Measurements from ENCODE around the gene PPP2R2D. TPM values are rescaled to one million over a fixed set of nuclear protein-coding genes. Genes with fewer than 3 reads are reported as not detected.
"Not testable (repeated sequence)": the region's sequence is repeated elsewhere in the genome, so short reads cannot be mapped to it uniquely, and the experiment has no call there.

Gene PPP2R2D
- total RNA-seq, 2 donors from 2014 or later, result 32.5 to 40.7 TPM

DNA sequence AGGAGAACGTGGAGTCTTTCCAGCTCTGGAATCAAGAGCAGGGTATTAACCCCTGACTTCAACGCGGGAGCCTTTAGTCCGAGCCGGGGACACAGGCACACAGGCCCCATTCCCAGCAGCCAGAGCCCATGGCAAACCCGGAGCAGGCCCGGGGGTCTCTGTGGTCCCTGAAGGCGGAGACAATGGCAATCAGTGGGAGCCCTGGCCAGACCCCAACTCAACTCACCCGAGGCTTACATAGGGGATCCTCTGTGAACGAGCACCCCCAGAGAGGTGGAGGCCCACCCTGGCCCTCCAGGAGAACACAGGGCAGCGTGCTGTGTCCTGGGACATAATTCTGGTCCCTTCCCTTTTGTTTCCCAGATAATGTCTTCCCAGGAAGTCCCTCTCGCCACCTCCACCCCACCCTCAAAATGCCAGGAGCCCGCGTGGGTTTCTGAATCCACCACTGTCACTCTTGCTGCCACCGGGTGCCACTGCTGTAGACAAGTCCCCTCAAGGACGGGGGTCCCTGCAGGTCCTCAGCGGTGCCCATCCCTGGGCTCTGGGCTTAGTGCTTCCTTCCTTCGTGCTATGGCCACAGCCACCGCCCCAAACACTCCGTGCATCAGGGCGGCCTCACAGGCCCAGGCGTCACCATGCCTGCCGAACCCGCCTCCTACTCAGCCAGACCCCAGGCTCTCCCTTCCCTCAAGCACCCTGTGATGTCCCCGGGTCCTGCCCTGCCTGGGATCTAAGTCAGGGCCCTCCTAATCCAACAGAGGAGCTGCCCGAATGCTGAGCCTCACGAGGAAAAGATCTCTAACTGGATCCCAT is 28.6 kb upstream of the PPP2R2D start:
- DNase-seq, result no peak
- no peak for ATAC-seq (replicated peaks in 1 of 2)
- no peaks in the 10 kb centered on the region for H3K4me1 Mint-ChIP-seq (ENCODE audit: low read depth)
- no peak overlapping the region for H3K4me3 Mint-ChIP-seq
- no peaks in the 10 kb centered on the region for H3K9me3 Mint-ChIP-seq
- no peak overlapping the region for H3K27ac Mint-ChIP-seq
- H3K36me3 Mint-ChIP-seq (ENCODE audit: insufficient read depth in 2 of 2), result no peaks in the 10 kb centered on the region
- peaks cover 19% of the 10 kb centered on the region for H3K27me3 Mint-ChIP-seq (ENCODE audit: low read depth)

- Mint-ChIP-seq H3K4me1 (ENCODE audit: low read depth) (no peaks in the 10 kb centered on the region), H3K4me3 (no peak overlapping the region), H3K36me3 (ENCODE audit: insufficient read depth in 2 of 2) (no peaks in the 10 kb centered on the region), H3K27ac (no peak overlapping the region), H3K9me3 (no peaks in the 10 kb centered on the region), H3K27me3 (ENCODE audit: low read depth) (peaks cover 26% of the 10 kb centered on the region)
- DNase-seq, result no peak
- no peak for ATAC-seq (replicated peaks in 1 of 2)
Observed at GRCh38 chr10:131872827-131873375, 27.9 kb upstream of the PPP2R2D start.

DNA sequence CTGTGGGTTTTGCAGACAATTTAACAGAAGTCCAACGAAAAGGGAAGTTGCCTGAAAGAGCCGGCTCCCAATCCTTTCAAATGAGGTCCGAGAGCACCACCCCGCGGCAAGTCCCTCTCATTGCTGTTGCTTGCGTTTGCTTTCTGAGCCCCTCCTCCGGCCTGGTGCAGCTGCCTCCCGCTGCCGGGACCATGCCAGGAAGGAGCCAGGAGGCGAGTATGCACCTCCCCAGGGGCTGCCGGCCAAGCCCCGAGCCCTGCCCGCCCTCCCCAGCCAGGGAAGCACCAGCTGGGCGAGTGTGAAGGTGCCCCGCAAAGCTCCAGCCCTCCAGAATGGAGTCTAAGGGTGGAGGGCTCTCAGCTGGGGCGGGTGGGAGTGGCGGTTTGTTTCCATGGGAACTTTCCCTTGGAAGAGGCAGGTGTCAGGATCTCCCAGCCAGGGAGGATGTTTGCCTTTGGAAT is 25.8 kb upstream of the PPP2R2D start:
- Mint-ChIP-seq H3K36me3 (ENCODE audit: insufficient read depth in 2 of 2) (no peaks in the 10 kb centered on the region), H3K4me1 (ENCODE audit: low read depth) (no peaks in the 10 kb centered on the region), H3K27ac (no peak overlapping the region), H3K9me3 (no peaks in the 10 kb centered on the region), H3K27me3 (ENCODE audit: low read depth) (peaks cover 46% of the 10 kb centered on the region), H3K4me3 (no peak overlapping the region)
- DNase-seq, result peak; percentile 67 to 68
- peak; percentile 54 to 59 for ATAC-seq (replicated peaks in 1 of 2)

DNA sequence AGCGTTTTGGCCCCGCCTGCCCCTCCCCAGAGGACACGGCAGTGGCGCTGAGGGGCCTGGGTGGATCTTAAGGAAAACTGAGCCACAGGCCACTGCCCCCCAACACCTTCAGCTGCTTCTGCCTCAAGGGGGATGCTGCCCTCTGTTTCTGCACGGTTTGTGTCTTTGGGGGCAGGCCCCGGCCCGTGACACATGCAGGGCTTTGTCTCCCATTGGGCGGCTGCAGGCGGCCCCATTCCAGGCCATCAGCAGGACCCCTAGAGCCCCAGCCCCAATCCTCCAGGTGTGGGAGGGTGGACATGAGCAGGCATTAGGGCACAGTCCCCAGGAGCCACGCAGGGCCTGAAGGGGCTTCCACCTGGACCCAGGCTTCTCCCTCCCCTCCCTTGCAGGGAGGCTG is 25.3 kb upstream of the PPP2R2D start:
- H3K4me3 Mint-ChIP-seq, result no peak overlapping the region
- no peaks in the 10 kb centered on the region for H3K4me1 Mint-ChIP-seq (ENCODE audit: low read depth)
- ATAC-seq (replicated peaks in 1 of 2) (no peak), DNase-seq (no peak)
- peaks cover 46% of the 10 kb centered on the region for H3K27me3 Mint-ChIP-seq (ENCODE audit: low read depth)
- H3K9me3 Mint-ChIP-seq, result no peaks in the 10 kb centered on the region
- no peaks in the 10 kb centered on the region for H3K36me3 Mint-ChIP-seq (ENCODE audit: insufficient read depth in 2 of 2)
- H3K27ac Mint-ChIP-seq, result no peak overlapping the region

GRCh38 chr10:131876017-131876416 is 24.8 kb upstream of the PPP2R2D start:
- H3K4me1 Mint-ChIP-seq (ENCODE audit: low read depth), result no peaks in the 10 kb centered on the region
- no peak overlapping the region for H3K27ac Mint-ChIP-seq
- no peaks in the 10 kb centered on the region for H3K36me3 Mint-ChIP-seq (ENCODE audit: insufficient read depth in 2 of 2)
- ATAC-seq (replicated peaks in 1 of 2) (no peak), DNase-seq (no peak)
- no peak overlapping the region for H3K4me3 Mint-ChIP-seq
- peaks cover 46% of the 10 kb centered on the region for H3K27me3 Mint-ChIP-seq (ENCODE audit: low read depth)
- H3K9me3 Mint-ChIP-seq, result no peaks in the 10 kb centered on the region

- H3K27ac Mint-ChIP-seq, result no peak overlapping the region
- no peak overlapping the region for H3K4me3 Mint-ChIP-seq
- ATAC-seq (replicated peaks in 1 of 2) (no peak), DNase-seq (no peak)
- no peaks in the 10 kb centered on the region for H3K9me3 Mint-ChIP-seq
- peaks cover 46% of the 10 kb centered on the region for H3K27me3 Mint-ChIP-seq (ENCODE audit: low read depth)
- no peaks in the 10 kb centered on the region for H3K4me1 Mint-ChIP-seq (ENCODE audit: low read depth)
- H3K36me3 Mint-ChIP-seq (ENCODE audit: insufficient read depth in 2 of 2), result no peaks in the 10 kb centered on the region
Observed at GRCh38 chr10:131876508-131876907, 24.3 kb upstream of the PPP2R2D start.

DNA sequence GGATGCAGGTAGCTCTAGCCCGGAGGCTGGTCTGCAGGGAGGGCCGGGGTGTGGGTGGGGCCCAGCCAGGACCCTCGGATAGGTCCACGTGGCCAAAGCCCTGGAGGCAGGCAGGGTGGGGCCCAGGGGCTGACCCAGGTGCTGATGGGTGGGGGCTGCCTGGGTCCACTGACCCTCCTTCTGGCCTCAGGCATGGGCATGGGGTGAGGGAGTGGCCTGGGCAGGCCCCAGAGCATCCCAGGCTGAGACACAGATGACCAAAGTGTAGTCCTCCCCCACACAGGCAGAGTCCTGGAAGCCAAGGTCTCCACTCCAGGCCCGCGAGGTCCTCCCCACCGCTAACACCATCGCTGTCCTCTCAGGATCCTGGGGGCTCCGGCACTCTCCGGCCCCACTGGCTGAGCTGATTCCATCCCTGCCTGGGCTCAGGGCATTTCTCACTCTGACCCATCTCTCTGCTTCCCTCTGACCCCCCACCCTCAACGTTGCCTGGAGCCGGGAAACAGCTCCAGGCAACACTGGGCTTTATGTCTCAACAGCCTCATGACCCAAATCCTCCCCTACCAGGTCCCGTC is 20.7 kb upstream of the PPP2R2D start:
- Mint-ChIP-seq H3K27ac (no peak overlapping the region), H3K4me1 (ENCODE audit: low read depth) (no peaks in the 10 kb centered on the region), H3K27me3 (ENCODE audit: low read depth) (peaks cover 36% of the 10 kb centered on the region), H3K9me3 (no peaks in the 10 kb centered on the region), H3K4me3 (no peak overlapping the region), H3K36me3 (ENCODE audit: insufficient read depth in 2 of 2) (no peaks in the 10 kb centered on the region)
- DNase-seq (no peak), ATAC-seq (replicated peaks in 1 of 2) (no peak)

GRCh38 chr10:131881104-131881880 is 19.5 kb upstream of the PPP2R2D start:
- H3K4me3 Mint-ChIP-seq, result no peak overlapping the region
- no peak overlapping the region for H3K27ac Mint-ChIP-seq

GRCh38 chr10:131882151-131882550 is 18.7 kb upstream of the PPP2R2D start:
- ATAC-seq (replicated peaks in 1 of 2) (no peak), DNase-seq (no peak)
- H3K4me3 Mint-ChIP-seq, result no peak overlapping the region
- no peaks in the 10 kb centered on the region for H3K9me3 Mint-ChIP-seq
- no peaks in the 10 kb centered on the region for H3K36me3 Mint-ChIP-seq (ENCODE audit: insufficient read depth in 2 of 2)
- H3K27me3 Mint-ChIP-seq (ENCODE audit: low read depth), result peaks cover 27% of the 10 kb centered on the region
- peaks cover 5% of the 10 kb centered on the region for H3K4me1 Mint-ChIP-seq (ENCODE audit: low read depth)
- H3K27ac Mint-ChIP-seq, result no peak overlapping the region

More at GRCh38 chr10:131881104-131881880, 19.5 kb upstream of the PPP2R2D start:
- no peaks in the 10 kb centered on the region for H3K9me3 Mint-ChIP-seq
- peaks cover 34% of the 10 kb centered on the region for H3K27me3 Mint-ChIP-seq (ENCODE audit: low read depth)
- DNase-seq (no peak), ATAC-seq (replicated peaks in 1 of 2) (no peak)
- H3K36me3 Mint-ChIP-seq (ENCODE audit: insufficient read depth in 2 of 2), result no peaks in the 10 kb centered on the region
- peaks cover 5% of the 10 kb centered on the region for H3K4me1 Mint-ChIP-seq (ENCODE audit: low read depth)

DNA sequence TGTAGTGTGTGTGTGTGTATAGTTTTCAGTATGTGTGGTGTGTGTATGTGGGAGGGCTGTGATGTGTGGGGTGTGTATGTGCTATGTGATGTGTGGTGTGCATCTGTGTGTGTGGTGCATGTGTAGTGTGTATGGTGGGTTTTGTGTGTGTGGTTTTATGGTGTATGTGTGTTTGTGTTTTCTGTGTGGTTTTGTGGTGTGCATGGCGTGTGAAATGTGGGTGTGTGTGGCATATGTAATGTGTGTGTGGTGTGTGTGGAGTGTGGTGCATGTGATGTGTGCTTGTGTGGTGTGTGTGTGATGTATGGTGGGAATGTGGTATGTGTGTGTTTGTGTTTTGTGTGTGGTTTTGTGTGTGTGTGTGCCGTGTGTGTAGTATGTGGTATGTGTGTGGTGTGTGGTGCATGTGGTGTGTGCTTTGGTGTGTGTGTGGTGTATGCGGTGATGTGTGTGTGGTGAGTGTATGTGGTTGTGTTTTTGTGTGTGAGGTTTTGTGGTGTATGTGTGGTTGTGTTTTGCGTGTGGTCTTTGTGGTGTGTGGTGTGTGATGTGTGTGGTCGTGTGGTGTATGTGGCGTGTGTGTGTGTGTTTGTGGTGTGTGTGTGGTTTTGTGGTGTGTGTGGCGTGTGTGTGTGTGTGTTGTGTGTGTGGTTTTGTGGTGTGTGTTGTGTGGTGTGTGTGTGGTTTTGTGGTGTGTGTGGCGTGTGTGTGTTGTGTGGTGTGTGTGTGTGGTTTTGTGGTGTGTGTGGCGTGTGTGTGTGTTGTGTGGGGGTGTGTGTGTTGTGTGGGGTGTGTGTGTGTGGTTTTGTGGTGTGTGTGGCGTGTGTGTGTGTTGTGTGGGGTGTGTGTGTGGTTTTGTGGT is 18.0 kb upstream of the PPP2R2D start:
- DNase-seq (no peak), ATAC-seq (replicated peaks in 1 of 2) (no peak)
- H3K4me3 Mint-ChIP-seq, result no peak overlapping the region
- H3K27me3 Mint-ChIP-seq (ENCODE audit: low read depth), result peaks cover 20% of the 10 kb centered on the region
- no peak overlapping the region for H3K27ac Mint-ChIP-seq
- no peaks in the 10 kb centered on the region for H3K9me3 Mint-ChIP-seq
- peaks cover 5% of the 10 kb centered on the region for H3K4me1 Mint-ChIP-seq (ENCODE audit: low read depth)
- no peaks in the 10 kb centered on the region for H3K36me3 Mint-ChIP-seq (ENCODE audit: insufficient read depth in 2 of 2)

DNA sequence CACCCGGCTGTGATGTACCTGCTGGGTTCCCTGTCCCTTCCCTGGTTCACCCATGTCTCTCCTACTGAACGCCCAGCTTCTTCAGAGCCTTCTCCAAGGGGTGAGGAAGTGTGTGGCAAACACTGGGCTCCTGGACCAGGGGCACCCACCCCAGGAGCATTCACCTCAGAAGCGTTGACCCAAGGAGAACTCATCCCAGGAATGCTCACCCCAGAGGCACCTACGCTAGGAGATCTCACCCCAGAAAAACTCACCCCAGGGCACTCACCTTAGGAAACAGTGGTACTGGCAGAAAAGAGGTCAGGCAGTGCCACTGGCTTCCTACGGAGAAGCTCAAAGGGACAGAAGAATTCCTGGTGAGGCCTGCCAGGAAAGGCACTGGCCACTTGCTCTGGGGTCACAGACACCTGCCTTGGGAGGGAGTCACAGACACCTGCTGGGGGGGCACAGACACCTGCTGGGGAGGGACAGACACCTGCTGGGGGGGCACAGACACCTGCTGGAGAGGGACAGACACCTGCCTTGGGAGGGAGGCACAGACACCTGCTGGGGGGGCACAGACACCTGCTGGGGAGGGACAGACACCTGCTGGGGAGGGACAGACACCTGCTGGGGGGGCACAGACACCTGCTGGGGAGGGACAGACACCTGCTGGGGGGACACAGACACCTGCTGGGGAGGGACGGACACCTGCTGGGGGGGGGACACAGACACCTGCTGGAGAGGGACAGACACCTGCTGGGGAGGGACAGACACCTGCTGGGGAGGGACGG is 17.0 kb upstream of the PPP2R2D start:
- H3K4me1 Mint-ChIP-seq (ENCODE audit: low read depth); H3K4me3 Mint-ChIP-seq; H3K27ac Mint-ChIP-seq; DNase-seq; H3K36me3 Mint-ChIP-seq (ENCODE audit: insufficient read depth in 2 of 2); H3K9me3 Mint-ChIP-seq; ATAC-seq (replicated peaks in 1 of 2): not testable (repeated sequence)
- H3K27me3 Mint-ChIP-seq (ENCODE audit: low read depth), result peaks cover 10% of the 10 kb centered on the region

Data from activated T-cell treated with anti-CD3 and anti-CD28 coated beads, Interleukin-2, amount 50 U/mL, for 72 hours (primary cell).